ENCODE results near the gene GAS7.

GAS7 gene

DNA sequence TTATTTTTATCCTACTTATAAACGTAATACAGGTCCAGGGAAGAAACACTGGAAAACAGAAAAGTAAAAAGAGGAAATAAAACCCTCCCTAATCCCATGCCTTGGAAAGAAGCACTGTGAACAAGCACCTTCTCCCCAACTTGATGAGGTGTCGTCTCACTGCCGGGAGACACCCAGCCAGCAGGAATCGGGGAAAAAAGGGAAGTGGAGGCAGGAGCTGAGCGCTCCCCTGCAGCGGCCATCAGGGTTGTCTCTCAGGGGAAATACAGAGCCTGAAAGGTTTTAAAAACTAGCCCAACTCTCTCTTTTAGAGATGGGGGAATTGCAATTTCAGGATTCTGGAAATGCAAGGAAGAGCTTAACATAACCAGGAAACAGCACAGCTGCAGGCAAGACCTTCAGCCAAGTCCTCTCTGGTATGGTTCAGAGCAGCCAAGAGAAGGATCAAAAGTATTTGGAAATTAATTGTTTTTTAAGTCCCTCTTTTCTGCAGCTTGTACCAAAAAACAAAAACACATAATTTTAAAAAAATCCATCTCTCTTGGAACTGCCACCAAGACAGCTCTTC is 197.0 kb downstream of the GAS7 start:
- no peaks in the 10 kb centered on the region for H4K20me1 ChIP-seq (ENCODE audit: insufficient read depth)
- no peaks in the 10 kb centered on the region for H3K27me3 ChIP-seq (ENCODE audit: insufficient read depth, low read depth)
- no peak overlapping the region for H3K4me3 ChIP-seq (IDR thresholded peaks at IDR 0.05; ENCODE audit: insufficient read depth, low read depth, low read length)
- TF ChIP-seq, protein P1, sequence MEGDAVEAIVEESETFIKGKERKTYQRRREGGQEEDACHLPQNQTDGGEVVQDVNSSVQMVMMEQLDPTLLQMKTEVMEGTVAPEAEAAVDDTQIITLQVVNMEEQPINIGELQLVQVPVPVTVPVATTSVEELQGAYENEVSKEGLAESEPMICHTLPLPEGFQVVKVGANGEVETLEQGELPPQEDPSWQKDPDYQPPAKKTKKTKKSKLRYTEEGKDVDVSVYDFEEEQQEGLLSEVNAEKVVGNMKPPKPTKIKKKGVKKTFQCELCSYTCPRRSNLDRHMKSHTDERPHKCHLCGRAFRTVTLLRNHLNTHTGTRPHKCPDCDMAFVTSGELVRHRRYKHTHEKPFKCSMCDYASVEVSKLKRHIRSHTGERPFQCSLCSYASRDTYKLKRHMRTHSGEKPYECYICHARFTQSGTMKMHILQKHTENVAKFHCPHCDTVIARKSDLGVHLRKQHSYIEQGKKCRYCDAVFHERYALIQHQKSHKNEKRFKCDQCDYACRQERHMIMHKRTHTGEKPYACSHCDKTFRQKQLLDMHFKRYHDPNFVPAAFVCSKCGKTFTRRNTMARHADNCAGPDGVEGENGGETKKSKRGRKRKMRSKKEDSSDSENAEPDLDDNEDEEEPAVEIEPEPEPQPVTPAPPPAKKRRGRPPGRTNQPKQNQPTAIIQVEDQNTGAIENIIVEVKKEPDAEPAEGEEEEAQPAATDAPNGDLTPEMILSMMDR (conservative IDR thresholded peaks at IDR 0.05; ENCODE audit: low read depth, low read length), result no peak
- no peaks in the 10 kb centered on the region for H3K79me2 ChIP-seq (ENCODE audit: insufficient read depth, low read depth)
- no peak overlapping the region for H3K27ac ChIP-seq
- H3K4me2 ChIP-seq, result no peak overlapping the region
- H3K36me3 ChIP-seq (ENCODE audit: insufficient read depth), result no peaks in the 10 kb centered on the region
- H3K9ac ChIP-seq, result no peak overlapping the region
- H2AFZ ChIP-seq (ENCODE audit: low read depth), result no peak overlapping the region
- no peaks in the 10 kb centered on the region for H3K4me1 ChIP-seq (ENCODE audit: low read depth, poor library complexity, severe bottlenecking)

DNA sequence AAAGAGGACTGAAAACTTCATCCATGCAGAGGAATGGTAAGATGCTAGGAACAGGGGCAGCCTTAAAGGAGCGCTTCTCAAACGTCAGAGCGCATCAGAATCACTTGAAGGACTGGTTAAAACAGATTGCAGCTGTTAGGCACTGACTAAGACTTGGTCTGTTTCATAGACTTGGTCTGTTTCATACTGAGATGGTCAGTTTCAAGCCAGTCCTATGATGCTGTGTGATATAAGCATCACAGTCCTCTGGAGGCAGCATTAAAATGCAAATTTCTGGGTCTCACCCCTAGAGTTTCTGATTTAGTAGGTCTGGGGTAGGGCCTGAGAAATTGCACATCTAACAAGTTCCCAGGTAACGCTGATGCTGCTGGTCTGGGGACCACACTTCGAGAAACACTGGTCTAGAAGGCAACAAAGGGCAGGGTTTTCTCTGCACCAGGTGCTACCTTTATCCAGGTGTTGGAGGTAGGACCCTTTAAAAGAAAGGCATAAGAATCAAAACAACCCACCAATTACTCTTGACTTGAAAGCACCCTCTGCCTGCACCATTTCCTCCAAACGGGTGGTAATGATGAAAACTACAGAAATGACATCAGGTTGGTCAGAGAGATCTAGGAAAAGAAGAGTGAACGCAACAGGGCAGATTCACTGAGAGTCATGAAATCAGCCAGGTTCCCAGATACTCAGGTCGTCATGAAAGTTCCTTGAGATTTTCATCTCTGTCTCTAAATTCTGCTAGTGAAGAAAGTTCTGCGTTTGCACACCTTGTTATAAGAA is 198.3 kb downstream of the GAS7 start:
- no peak overlapping the region for H3K27ac ChIP-seq
- no peaks in the 10 kb centered on the region for H3K4me1 ChIP-seq (ENCODE audit: low read depth, poor library complexity, severe bottlenecking)
- H4K20me1 ChIP-seq (ENCODE audit: insufficient read depth), result no peaks in the 10 kb centered on the region
- no peaks in the 10 kb centered on the region for H3K27me3 ChIP-seq (ENCODE audit: insufficient read depth, low read depth)
- H2AFZ ChIP-seq (ENCODE audit: low read depth), result no peak overlapping the region
- no peaks in the 10 kb centered on the region for H3K79me2 ChIP-seq (ENCODE audit: insufficient read depth, low read depth)
- no peaks in the 10 kb centered on the region for H3K36me3 ChIP-seq (ENCODE audit: insufficient read depth)
- TF ChIP-seq, protein P1 (conservative IDR thresholded peaks at IDR 0.05; ENCODE audit: low read depth, low read length), result no peak
- no peak overlapping the region for H3K4me2 ChIP-seq
- H3K4me3 ChIP-seq (IDR thresholded peaks at IDR 0.05; ENCODE audit: insufficient read depth, low read depth, low read length), result no peak overlapping the region
- no peak overlapping the region for H3K9ac ChIP-seq

DNA sequence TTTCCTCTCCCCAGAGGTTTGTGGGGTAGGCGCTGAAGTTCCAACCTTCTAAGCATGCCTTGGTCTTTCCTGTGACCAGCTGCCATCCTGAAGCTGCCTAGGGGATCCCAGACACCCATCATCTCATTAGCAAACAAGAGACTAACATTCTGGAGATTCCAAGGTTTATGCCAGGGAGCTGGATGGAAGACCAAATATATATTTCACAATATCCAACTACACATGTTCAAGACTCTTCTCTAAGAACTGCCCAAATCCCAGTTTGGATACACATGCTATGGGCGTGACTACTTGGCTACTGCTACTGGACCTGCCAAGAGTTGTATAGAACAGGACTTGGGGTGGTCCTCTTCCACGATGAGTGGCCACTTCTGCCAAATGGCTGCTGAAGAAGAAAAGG is 200.3 kb downstream of the GAS7 start:
- H3K79me2 ChIP-seq (ENCODE audit: insufficient read depth, low read depth), result no peaks in the 10 kb centered on the region
- no peak overlapping the region for H3K9ac ChIP-seq
- no peaks in the 10 kb centered on the region for H3K4me1 ChIP-seq (ENCODE audit: low read depth, poor library complexity, severe bottlenecking)
- no peak overlapping the region for H3K27ac ChIP-seq
- TF ChIP-seq, protein P1 (conservative IDR thresholded peaks at IDR 0.05; ENCODE audit: low read depth, low read length), result no peak
- no peaks in the 10 kb centered on the region for H4K20me1 ChIP-seq (ENCODE audit: insufficient read depth)
- no peak overlapping the region for H3K4me3 ChIP-seq (IDR thresholded peaks at IDR 0.05; ENCODE audit: insufficient read depth, low read depth, low read length)
- H3K36me3 ChIP-seq (ENCODE audit: insufficient read depth), result no peaks in the 10 kb centered on the region
- H3K27me3 ChIP-seq (ENCODE audit: insufficient read depth, low read depth), result no peaks in the 10 kb centered on the region
- H3K4me2 ChIP-seq, result no peak overlapping the region
- H2AFZ ChIP-seq (ENCODE audit: low read depth), result no peak overlapping the region

DNA sequence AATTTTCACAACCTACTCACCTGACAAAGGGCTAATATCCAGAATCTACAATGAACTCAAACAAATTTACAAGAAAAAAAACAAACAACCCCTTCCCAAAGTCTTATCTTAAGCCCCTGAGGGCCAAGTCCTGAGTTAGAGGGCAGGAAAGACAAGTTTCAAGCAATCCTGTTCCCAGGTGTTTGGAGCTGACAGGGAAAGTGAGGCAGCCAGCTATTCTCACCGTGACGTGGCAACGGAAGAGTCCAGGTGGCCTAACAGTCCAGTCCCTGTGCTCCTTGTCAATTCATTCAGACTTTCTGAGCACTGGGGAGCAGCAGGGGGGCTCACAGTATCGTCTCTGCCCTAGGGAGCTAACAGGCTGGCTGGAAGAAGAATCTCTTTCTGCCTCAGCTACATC is 203.6 kb downstream of the GAS7 start:
- H3K4me3 ChIP-seq (IDR thresholded peaks at IDR 0.05; ENCODE audit: insufficient read depth, low read depth, low read length), result no peak overlapping the region

More for the DNA sequence above, 203.6 kb downstream of the GAS7 start:
- Histone ChIP-seq H3K9ac (no peak overlapping the region), H3K36me3 (ENCODE audit: insufficient read depth) (no peaks in the 10 kb centered on the region), H3K27ac (no peak overlapping the region), H2AFZ (ENCODE audit: low read depth) (no peak overlapping the region), H3K27me3 (ENCODE audit: insufficient read depth, low read depth) (no peaks in the 10 kb centered on the region), H4K20me1 (ENCODE audit: insufficient read depth) (no peaks in the 10 kb centered on the region), H3K4me1 (ENCODE audit: low read depth, poor library complexity, severe bottlenecking) (no peaks in the 10 kb centered on the region), H3K79me2 (ENCODE audit: insufficient read depth, low read depth) (no peaks in the 10 kb centered on the region), H3K4me2 (no peak overlapping the region)
- TF ChIP-seq, protein P1 (conservative IDR thresholded peaks at IDR 0.05; ENCODE audit: low read depth, low read length), result no peak

Measured in KMS-11 (cell line).